ENCODE measurements around the gene PHF10. TPM values are rescaled to one million over a fixed set of nuclear protein-coding genes. Genes with fewer than 3 reads are reported as not detected.

The PHF10 gene
- total RNA-seq, 1 donor from 2014 or later = 16.6 TPM

DNA sequence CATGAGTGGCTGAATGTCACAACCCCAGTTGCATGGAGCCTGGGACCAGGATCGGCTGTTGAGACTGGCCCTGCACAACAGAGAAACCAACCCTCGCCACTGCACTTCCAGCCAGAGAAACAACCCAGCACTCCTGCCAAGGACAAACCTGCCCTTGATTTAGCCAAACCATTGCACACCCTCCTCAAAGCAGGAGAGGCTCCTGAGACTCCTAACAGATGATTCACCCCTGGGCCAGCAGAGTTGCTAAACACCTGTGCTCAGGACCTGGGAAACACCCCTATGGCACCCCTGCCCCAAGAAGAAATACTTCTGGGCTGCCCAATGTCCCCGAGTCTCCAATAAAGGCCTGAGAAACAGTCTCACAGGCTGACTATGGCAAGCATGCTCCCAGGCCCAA, 40.2 kb downstream of the PHF10 start:
- Histone ChIP-seq H3K9me3 (peaks cover 3 to 18% of the 10 kb centered on the region in 2 donors), H3K27me3 (no peaks in the 10 kb centered on the region), H3K4me1 (no peaks in the 10 kb centered on the region), H3K4me3 (no peak overlapping the region), H3K36me3 (peaks cover 20 to 31% of the 10 kb centered on the region in 2 donors), H3K27ac (no peak overlapping the region)
- no peak for DNase-seq (ENCODE audit: low spot score in 2 of 2)
- TF ChIP-seq CTCF (IDR thresholded peaks at IDR 0.05) = no peak
- intact Hi-C loops (cut with DNase I) = no loop called here

- no peaks in the 10 kb centered on the region for H3K9me3 ChIP-seq
- H3K27ac ChIP-seq = no peak overlapping the region
- TF ChIP-seq CTCF (IDR thresholded peaks at IDR 0.05) = no peak
- H3K36me3 ChIP-seq = peaks cover 6 to 11% of the 10 kb centered on the region in 2 donors
- H3K4me1 ChIP-seq = no peaks in the 10 kb centered on the region
- H3K27me3 ChIP-seq = no peaks in the 10 kb centered on the region
- H3K4me3 ChIP-seq = no peak overlapping the region
- DNase-seq (ENCODE audit: low spot score in 2 of 2) = no peak
- intact Hi-C loops (cut with DNase I) = no loop called here
Measured at GRCh38 chr6:169678342-169678741, 46.0 kb downstream of the PHF10 start.

DNA sequence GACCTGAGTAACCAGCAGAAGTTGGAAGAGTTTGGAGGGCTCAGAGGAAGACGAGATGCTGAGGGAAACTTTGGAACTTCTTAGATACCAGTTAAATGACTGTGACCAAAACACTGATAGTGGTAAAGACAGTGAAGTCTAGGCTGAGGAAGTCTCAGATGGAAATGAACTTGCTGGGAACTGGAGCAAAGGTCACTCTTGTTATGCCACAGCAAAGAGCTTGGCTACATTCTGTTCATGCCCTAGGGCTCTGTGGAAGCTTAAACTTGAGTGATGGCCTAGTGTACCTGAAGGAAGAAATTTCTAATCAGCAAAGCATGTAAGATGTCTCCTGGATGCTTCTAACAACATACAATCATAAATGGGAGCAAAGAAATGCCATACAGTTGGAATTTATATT, 47.2 kb downstream of the PHF10 start:
- intact Hi-C loops (cut with DNase I) = no loop called here
- Histone ChIP-seq H3K27me3 (no peaks in the 10 kb centered on the region), H3K4me1 (no peaks in the 10 kb centered on the region), H3K27ac (no peak overlapping the region), H3K36me3 (peaks cover 9% of the 10 kb centered on the region in 2 donors), H3K4me3 (no peak overlapping the region), H3K9me3 (no peaks in the 10 kb centered on the region)
- DNase-seq (ENCODE audit: low spot score in 2 of 2) = no peak
- no peak for TF ChIP-seq CTCF (IDR thresholded peaks at IDR 0.05)

- DNase-seq (ENCODE audit: low spot score in 2 of 2) = no peak
- no peaks in the 10 kb centered on the region for H3K27me3 ChIP-seq
- TF ChIP-seq CTCF (IDR thresholded peaks at IDR 0.05) = no peak
- no peaks in the 10 kb centered on the region for H3K9me3 ChIP-seq
- H3K27ac ChIP-seq = no peak overlapping the region
- intact Hi-C loops (cut with DNase I) = no loop called here
- H3K4me3 ChIP-seq = no peak overlapping the region
- H3K4me1 ChIP-seq = no peaks in the 10 kb centered on the region
- peaks cover 12 to 13% of the 10 kb centered on the region in 2 donors for H3K36me3 ChIP-seq
Measured at GRCh38 chr6:169675011-169675410, 49.3 kb downstream of the PHF10 start.

DNA sequence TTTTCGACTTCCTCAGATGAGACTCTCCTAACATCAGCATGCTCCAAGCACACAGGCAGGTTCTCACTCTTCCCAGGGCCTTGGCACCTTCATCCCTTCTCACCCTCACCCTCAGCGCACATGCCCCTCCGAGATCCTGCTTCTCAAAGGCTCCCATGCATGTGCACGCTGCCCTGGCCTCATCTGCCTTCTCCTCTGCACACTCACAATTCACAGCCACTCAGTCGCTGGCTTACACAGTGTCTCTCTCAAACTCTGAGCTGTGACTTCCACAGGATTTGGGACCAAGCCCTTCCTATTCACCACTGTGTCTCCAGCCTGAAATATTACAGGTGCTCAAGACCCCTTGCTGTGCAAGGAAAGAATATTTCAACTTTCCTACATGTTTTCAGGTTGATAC, 52.7 kb downstream of the PHF10 start:
- DNase-seq (ENCODE audit: low spot score in 2 of 2) = no peak

More for the DNA sequence above, 52.7 kb downstream of the PHF10 start:
- intact Hi-C loops (cut with DNase I) = no loop called here
- Histone ChIP-seq H3K4me1 (no peaks in the 10 kb centered on the region), H3K27ac (no peak overlapping the region), H3K36me3 (peaks cover 21 to 23% of the 10 kb centered on the region in 2 donors), H3K9me3 (no peaks in the 10 kb centered on the region), H3K4me3 (no peak overlapping the region), H3K27me3 (no peaks in the 10 kb centered on the region)
- TF ChIP-seq CTCF (IDR thresholded peaks at IDR 0.05) = no peak

All from ascending aorta (tissue), 2 donors.